C4-2B (cell line): ENCODE data around the gene CABP4.
"Not testable (repeated sequence)": the region's sequence is repeated elsewhere in the genome, so short reads cannot be mapped to it uniquely, and the experiment has no call there.

Experiments used
- ZFX ChIP-seq: fragments of 450-650 bp; IDR thresholded peaks from 2 replicates; pipeline ENCODE4 v1.6.1; 2017
- TF ChIP-seq, protein P1 (sequence below): fragments of 450-650 bp; conservative IDR thresholded peaks from 2 replicates; pipeline ENCODE4 v1.5.1; 2017; ENCODE audit warnings: mild to moderate bottlenecking

DNA sequence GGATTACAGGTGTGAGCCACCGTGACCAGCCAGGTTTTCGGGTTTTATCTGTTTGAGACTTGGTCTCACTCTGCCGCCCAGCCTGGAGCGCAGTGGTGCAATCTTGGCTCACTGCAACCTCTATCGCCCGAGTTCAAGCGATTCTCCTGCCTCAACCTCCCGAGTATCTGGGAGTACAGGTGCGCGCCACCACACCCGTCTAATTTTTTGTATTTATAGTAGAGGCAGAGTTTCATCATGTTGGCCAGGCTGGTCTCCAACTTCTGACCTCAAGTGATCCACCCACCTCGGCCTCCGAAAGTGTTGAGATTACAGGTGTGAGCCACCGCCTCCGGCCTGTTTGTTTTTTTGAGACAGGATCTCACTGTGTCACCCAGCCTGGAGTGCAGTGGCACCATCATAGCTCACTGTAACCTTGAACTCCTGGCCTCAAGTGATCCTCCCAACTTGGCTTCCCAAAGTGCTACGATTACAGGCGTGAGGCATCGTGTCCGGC lies 27.7 kb upstream of the CABP4 start:
- TF ChIP-seq, protein P1, sequence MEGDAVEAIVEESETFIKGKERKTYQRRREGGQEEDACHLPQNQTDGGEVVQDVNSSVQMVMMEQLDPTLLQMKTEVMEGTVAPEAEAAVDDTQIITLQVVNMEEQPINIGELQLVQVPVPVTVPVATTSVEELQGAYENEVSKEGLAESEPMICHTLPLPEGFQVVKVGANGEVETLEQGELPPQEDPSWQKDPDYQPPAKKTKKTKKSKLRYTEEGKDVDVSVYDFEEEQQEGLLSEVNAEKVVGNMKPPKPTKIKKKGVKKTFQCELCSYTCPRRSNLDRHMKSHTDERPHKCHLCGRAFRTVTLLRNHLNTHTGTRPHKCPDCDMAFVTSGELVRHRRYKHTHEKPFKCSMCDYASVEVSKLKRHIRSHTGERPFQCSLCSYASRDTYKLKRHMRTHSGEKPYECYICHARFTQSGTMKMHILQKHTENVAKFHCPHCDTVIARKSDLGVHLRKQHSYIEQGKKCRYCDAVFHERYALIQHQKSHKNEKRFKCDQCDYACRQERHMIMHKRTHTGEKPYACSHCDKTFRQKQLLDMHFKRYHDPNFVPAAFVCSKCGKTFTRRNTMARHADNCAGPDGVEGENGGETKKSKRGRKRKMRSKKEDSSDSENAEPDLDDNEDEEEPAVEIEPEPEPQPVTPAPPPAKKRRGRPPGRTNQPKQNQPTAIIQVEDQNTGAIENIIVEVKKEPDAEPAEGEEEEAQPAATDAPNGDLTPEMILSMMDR = not testable (repeated sequence)
- TF ChIP-seq ZFX = not testable (repeated sequence)
